HEK293T (cell line): Measurements from ENCODE around the gene PRKAR1B.

ENCODE experiments used
- ARNT ChIP-seq: fragments of 450-650 bp; IDR thresholded peaks from 2 replicates; pipeline ENCODE4 v1.6.1; 2017; ENCODE audit warnings: mild to moderate bottlenecking
- BHLHE40 ChIP-seq: fragments of 450-650 bp; IDR thresholded peaks from 2 replicates; pipeline ENCODE4 v1.6.1; 2016; ENCODE audit warnings: mild to moderate bottlenecking, moderate library complexity, borderline replicate concordance
- ELF4 ChIP-seq: fragments of 450-650 bp; IDR thresholded peaks from 2 replicates; pipeline ENCODE4 v1.6.1; 2017; ENCODE audit warnings: antibody characterized with exemption
- FOXA1 ChIP-seq: fragments of 450-650 bp; IDR thresholded peaks from 2 replicates; pipeline ENCODE4 v1.6.1; 2016; ENCODE audit warnings: mild to moderate bottlenecking
- FOXK2 ChIP-seq: fragments of 450-650 bp; IDR thresholded peaks from 2 replicates; pipeline ENCODE4 v1.6.1; 2016; ENCODE audit warnings: mild to moderate bottlenecking
- FOXM1 ChIP-seq: fragments of 450-650 bp; IDR thresholded peaks from 2 replicates; pipeline ENCODE4 v1.6.1; 2017; ENCODE audit warnings: mild to moderate bottlenecking, borderline replicate concordance
- L3MBTL2 ChIP-seq: fragments of 450-650 bp; conservative IDR thresholded peaks from 2 replicates; pipeline ENCODE4 v1.6.1; 2016; ENCODE audit warnings: mild to moderate bottlenecking
- LEF1 ChIP-seq: fragments of 450-650 bp; IDR thresholded peaks from 2 replicates; pipeline ENCODE4 v1.6.1; 2017; ENCODE audit warnings: mild to moderate bottlenecking, borderline replicate concordance
- PKNOX1 ChIP-seq: fragments of 450-650 bp; IDR thresholded peaks from 2 replicates; pipeline ENCODE4 v1.6.1; 2016
- TARDBP ChIP-seq: fragments of 450-650 bp; IDR thresholded peaks from 2 replicates; pipeline ENCODE4 v1.6.1; 2016
- ZNF384 ChIP-seq: fragments of 450-650 bp; IDR thresholded peaks from 2 replicates; pipeline ENCODE4 v1.6.1; 2016

DNA sequence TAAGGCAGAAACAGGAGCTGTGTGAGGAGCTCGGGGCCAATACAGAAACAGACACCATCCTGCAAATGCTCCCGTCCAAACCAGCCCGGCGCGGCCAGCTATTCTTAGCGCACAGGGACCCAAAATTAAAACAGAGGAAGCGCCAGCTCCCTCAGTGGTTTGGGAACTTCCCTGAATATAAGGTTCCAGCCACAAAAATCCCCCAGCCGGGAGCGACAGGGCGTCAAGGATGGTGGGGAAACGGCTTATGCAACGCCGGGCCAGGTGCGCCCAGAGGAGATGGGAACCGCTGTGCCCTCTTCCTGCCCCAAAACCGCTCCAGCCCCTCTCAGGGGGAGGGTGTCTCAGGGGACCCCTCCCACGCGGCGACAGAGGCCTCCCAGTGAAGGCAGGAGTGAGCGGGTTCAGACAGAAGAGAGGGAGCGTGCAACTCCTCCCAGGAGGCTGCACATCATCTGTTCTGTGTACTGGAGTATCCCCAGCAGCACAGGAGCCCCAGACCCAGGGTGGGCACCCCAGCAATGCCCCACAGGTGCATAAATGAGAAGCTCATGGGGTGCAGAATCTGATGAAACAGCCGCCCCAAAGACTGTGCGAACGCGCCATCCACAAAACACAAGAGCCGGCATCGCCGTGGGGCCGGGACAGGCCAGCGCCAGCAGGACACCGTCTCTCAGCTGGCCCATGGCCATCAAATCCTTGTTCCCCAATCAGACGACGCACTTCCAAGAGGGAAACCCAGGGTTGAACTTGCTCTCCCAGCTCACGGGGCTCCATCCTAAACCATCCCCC lies 133.6 kb downstream of the PRKAR1B start:
- TF ChIP-seq PKNOX1 (no peak), BHLHE40 (no peak), FOXM1 (no peak), L3MBTL2 (no peak), FOXA1 (no peak), ELF4 (no peak), FOXK2 (no peak), ZNF384 (no peak), ARNT (no peak), TARDBP (no peak), LEF1 (no peak)
